Cortex of kidney (tissue), 1 donor: ENCODE measurements around the gene CPB2.

Experiments
- DNase-seq: peaks from one replicate; lab custom pipeline; 2025; lab: John Stamatoyannopoulos, UW

CPB2 gene

DNA sequence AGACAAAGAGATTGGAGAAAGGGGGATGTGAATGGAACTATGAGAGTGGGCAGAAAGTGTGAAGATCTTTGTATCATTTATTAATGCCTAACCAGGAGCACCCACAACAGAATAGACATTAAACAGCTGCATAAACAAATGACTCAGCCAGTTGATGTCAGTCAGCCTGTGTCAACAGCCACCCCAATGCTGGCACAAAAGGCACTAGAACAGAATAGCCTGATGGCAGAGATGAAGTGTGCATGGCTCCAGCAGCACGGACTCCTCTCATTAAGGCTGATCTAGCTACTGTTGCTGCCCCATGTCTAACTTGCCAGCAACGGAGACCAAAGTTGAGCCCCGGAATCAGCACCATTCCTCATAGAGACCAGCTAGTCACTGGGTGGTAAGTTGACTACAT lies 7.8 kb downstream of the CPB2 start:
- no peak for DNase-seq

DNA sequence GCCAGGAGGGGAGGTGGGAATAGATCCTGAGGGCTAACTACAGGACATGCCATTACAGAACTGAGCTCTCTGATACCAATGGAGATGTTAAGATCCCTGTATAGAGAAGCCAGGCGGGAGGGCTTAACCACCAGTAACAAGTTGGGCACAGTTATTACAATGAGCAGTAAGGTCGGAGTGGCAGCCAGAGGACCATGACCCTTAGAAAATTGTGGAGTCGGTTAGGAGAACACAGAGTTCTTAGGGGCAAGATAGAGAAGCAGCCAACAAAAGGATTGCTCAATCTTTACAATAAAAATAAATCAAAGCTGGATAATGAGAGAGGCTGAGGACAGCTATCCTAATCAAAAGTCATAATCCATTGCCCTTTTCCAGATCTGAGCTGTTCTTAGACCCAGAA lies 10.4 kb downstream of the CPB2 start:
- no peak for DNase-seq

- DNase-seq, result no peak
These were observed 15.8 kb downstream of the CPB2 start for GRCh38 chr13:46088821-46089562.

- no peak for DNase-seq
These were observed 17.4 kb downstream of the CPB2 start for GRCh38 chr13:46087481-46087880.

DNA sequence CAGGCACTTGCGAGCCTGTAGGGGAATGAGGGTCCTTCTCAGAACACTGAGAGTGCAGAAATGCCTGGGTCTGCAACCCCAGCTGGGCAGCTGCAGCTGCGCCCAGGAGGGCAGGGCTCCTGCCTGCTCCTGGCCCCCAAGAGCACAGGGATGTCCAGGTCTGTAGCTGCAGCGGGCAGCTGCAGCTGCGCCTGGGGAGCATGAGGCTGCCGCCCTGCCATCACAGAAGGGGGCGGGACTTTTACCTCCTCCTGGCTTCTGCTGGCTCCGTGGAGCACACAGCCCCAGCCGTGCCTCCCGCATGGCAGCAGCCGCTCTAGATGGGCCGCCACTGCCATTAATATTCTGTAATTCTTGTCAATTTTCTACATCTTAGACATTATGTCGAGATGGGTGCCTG lies 17.8 kb downstream of the CPB2 start:
- DNase-seq, result no peak

- DNase-seq, result no peak
These were observed 18.4 kb downstream of the CPB2 start for GRCh38 chr13:46086421-46086922.

DNA sequence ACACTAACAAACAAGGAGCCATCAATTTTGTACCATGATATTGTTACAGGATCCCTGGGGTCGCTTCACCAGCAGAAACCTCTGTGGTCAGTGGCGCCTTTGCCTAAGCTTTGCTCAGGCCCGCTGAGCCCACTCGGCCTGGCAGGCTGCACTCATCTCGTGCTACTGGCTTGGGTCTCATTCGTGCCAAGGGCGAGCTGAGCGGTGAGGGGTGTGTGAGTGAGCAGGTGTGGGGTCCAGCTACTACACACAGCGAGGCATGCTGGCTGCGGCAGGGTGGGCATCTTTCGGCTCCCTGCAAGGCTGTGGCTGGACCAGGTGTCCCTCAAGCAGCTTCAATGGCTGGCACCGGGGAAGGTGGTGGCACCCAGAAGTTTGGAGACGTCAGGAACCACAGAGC lies 19.1 kb downstream of the CPB2 start:
- DNase-seq, result no peak

DNA sequence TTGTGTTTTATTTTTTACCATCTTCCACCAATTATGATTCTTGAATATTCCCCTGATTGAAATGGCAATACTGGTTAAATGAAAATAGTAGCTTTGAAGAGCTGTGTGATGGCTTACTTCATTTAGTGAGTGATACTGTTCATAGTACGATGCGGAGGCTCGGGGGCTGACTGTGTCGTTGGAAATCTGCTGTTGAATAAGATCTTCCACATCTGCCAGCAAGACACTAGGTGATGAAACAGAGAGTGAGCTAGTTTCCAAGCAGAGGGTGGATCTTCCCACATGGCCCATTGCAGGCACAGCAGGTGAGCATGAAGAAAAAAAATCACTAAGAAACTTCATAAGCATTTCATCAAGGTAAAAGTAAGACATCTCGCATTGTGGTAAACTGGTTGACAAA lies 22.5 kb downstream of the CPB2 start:
- DNase-seq, result no peak

DNA sequence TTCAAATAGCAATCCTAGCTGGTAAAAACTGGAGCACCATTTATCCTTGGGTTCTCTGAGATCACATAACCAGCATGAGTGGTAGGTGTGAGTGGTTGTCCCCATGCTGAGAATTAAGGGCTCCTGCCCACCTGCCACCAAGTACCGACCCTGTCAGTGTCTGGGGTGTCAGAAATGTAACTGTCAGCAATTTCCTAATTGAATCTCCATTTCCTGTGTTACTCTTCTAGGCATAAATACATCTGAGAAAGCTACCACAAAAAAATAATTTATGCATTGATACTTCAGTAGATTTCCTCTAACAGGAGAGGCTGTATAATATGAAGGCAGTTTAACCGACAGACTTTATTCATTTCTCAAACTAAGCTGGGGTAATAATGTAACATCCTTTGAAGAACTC lies 25.1 kb downstream of the CPB2 start:
- DNase-seq, result no peak

DNA sequence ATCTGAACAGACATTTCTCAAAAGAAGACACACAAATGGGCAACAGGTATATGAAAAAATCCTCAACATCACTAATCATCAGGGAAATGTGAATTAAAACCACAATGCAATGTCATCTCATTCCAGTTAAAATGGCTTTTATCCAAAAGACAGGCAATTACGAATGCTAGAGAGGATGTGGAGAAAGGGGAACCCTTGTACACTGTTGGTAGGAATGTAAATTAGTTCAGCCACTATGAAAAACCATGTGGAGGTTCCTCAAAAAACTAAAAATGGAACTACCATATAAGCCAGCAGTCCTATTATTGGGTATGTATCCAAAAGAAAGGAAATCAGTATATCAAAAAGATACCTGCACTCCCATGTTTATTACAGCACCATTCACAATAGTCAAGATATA lies 27.6 kb downstream of the CPB2 start:
- no peak for DNase-seq

- DNase-seq, result no peak
These were observed 28.0 kb downstream of the CPB2 start for GRCh38 chr13:46076827-46077226.

DNA sequence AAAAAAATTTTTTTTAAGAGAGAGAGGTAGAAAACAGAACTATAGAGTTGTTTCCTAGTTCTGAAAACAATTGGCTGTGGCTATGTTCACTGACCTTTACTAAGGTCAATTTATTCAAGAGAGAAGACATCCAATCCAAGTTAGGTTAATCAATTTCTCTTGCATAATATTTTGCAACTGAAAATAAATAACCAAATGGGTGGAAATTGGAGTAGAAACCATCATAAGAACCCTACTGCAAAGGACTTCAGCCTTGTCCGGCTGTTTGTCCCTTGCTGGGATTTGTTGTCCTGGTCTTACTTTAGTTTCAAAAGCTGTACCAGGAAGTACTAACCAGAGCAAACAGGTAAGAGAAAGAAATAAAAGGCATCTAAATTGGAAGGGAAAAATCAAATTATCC lies 29.0 kb downstream of the CPB2 start:
- no peak for DNase-seq

DNA sequence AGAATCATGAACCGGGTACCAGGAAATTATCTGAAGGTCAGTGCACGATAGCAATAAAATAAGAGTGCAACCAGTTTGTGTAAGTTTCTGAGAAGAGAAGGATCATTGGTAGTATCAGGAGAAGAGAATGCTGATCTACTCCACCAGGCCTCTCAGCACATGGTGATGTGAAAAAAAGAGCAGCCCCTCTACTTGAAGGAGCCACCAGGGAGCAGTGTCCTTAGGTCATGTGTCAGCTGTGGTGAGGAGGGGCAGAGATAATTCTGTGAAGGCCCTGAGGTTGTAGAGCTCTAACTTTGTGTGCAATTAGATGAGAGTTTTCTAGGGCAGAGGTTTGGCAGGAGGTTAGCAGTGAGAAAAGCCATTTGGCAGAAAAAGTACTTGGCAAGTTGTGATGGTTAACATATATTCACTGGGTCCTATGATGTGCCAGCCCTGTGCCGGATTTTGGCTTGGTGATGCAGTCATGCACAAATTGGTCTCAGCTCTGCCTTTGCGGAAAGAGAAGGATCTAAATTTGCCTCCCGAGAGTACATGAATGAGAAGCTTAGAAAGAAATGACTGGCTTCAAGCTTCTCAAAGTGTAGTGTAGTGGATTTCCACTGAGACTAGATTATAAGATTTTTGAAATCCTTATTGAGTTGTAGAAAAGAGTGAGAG lies 33.1 kb downstream of the CPB2 start:
- DNase-seq, result no peak

DNA sequence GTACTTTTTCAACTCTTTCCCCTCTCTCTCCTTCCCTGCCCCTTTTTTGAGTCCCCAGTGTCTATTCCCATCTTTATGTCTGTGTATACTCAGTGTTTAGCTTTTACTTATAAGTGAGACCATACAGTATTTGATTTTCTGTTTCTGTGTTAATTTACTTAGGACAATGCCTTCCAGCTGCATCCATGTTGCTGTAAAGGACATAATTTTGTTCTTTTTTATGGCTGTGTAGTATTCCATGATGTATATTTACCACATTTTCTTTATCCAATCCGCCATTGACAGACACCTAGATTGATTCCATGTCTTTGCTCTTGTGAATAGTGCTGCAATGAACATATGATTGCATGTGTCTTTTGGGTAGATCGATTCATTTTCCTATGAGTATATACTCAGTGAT lies 41.5 kb downstream of the CPB2 start:
- DNase-seq, result no peak

GRCh38 chr13:46062185-46062584 lies 42.6 kb downstream of the CPB2 start:
- DNase-seq, result no peak

- DNase-seq, result no peak
These were observed 45.4 kb downstream of the CPB2 start for GRCh38 chr13:46059405-46059804.

DNA sequence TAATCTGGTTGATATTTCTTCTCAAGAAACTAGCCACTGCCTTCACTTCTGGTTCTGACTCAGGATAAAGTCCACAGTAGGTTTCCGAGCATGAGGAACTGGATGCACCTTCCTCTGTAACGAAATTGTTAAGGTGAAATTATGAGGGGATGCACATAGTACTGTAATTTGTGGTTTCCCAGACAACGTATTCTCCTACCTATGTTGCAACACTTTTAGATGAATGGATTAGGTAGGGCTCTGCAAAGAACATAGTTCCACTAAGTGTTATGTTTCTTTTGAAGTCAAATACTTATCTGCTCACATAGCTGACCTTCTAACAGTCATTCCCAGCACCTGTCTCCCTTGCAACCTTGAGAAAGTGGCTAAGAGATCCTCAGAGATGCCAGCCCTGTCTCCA lies 46.6 kb downstream of the CPB2 start:
- DNase-seq, result no peak

DNA sequence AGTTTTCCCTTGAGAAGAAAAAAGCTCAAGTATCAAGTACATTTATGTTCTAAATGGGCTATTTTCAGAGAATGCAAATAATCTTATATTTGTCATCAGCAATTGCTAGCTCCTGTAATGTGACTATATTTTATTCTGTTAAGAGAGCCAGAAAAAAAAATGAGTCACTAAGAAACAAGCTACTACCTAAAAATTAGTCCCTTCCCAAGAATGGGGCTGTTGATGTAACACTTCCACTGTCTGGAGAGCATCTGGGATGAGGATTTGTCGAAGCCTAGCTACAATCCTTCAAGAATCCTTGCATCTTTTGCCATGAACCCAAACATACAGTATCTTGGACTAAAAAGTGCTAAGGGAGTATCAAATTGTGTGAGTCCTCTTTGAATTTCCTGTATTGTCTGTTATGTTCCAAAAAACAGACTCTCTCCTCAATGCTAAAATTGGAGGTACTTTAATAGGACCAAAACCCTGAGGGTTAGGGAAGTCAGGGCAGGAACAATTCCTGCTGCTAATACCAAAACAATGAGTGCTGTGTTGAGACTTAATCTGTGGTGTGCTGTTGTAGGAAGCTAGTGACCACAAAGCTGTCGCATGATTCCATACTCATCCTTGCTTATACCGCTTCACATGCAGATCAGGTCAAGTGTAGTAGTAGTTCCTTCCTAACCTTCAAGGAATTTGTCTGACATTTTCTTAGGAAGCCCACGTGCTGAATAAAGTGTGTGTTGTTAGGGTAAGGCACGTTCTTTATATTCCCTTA lies 47.4 kb downstream of the CPB2 start:
- no peak for DNase-seq

GRCh38 chr13:46053162-46054012 lies 51.4 kb downstream of the CPB2 start:
- DNase-seq, result no peak

DNA sequence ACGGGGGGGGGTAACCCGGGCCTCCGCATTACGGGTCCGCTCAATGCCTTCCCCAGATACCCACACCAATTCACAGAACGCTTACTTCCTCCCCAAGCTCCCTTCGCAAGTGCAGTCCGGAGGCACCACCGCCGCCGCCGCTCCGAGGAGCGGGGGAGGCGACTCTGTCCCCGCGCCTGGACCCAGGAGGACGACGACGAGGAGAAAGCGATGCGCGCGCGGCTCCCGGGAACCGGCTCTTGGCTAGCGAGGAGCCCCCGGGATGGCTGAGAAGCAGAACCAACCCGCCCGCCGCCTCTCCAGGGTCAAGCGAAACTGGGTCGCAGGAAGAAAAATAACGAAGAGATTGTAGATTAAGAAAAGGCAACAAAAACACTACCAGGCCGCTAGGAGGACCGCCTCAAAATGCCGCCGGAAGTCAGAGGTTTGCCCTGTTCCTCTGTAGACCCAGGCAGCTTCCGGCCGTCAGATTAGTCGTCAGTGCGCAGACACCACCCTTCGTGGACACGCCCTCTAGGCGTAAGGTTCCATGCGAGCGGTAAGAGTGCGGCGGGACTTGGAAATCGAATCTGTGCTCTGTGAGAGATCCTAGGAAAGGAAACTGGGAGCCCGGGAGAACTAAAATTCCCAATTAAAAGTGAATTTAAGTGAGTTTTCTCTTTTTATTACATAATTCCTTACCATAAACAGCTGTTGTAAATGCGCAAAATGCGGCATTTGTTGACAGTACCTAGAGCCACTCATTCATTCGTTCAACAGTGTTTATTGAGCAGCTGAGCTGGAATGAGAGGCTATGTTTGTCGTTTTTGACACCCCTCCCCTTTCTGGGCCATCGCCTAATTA lies 52.3 kb downstream of the CPB2 start, which contains the start of gene ZC3H13:
Gene ZC3H13, minus strand, starts transcription at position 428 of the 843 bp plus-strand sequence. CDS start 7,239 bp downstream, outside the sequence.
- DNase-seq, result no peak

GRCh38 chr13:46051968-46052318 lies 52.9 kb downstream of the CPB2 start:
- DNase-seq, result no peak
